Measurements from ENCODE around the gene RINT1. TPM values are rescaled to one million over a fixed set of nuclear protein-coding genes. Genes with fewer than 3 reads are reported as not detected.

Gene RINT1
- total and polyA plus RNA-seq, 2 of the 13 experiments (the other 11 are each of a cell fraction or from before 2014, with no cell fraction given) = 14.7 to 19.3 TPM

DNA sequence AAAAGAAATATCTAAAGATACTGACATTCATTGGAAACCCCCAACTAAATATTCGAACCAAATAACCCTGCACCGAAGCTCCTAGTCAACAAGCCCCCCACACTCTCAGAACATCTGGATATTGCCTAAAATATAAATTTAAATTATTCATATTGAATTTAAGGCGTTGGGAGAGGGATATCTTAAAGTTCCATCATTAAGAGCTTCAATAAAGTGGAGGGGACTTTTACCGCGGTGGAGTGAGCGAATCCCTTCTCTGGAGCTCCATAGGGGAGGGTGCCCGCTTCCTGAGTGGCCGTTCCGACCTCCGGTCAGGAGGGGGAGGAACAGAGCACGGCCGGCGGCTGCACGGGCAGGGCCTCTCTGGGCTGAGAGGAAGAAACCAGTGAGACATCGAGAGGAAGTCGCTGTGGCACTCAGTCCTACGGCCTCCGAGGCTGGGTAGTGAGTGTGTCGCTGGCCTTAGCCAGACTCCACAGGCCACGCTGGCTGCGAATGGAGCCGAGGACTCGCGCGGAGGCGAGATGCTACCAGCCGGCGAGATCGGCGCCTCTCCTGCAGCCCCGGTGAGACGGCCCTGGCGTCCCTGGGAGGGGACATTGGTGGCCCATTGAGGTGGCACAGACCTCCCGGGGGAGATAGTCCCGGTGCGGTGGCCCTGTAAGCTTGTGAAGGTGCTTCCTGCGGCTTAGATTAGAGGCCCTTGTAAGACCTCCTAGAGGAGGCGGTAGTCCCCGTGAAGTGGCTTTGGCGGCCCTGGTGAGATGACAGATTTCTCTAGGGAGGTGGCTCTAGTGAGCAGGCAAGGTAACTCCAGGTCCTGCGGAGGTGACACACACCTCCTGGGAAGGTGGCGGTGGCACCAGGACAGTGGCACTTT is at the start of gene RINT1 (continued):
- TF ChIP-seq, protein P1, sequence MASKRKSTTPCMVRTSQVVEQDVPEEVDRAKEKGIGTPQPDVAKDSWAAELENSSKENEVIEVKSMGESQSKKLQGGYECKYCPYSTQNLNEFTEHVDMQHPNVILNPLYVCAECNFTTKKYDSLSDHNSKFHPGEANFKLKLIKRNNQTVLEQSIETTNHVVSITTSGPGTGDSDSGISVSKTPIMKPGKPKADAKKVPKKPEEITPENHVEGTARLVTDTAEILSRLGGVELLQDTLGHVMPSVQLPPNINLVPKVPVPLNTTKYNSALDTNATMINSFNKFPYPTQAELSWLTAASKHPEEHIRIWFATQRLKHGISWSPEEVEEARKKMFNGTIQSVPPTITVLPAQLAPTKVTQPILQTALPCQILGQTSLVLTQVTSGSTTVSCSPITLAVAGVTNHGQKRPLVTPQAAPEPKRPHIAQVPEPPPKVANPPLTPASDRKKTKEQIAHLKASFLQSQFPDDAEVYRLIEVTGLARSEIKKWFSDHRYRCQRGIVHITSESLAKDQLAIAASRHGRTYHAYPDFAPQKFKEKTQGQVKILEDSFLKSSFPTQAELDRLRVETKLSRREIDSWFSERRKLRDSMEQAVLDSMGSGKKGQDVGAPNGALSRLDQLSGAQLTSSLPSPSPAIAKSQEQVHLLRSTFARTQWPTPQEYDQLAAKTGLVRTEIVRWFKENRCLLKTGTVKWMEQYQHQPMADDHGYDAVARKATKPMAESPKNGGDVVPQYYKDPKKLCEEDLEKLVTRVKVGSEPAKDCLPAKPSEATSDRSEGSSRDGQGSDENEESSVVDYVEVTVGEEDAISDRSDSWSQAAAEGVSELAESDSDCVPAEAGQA (IDR thresholded peaks at IDR 0.05; ENCODE audit: low read depth) = peak; percentile 66
- TF ChIP-seq, protein P1 (CRISPR knock-in tag; IDR thresholded peaks at IDR 0.05; ENCODE audit: borderline replicate concordance) = no peak
- TF ChIP-seq HIVEP1 (CRISPR knock-in tag; IDR thresholded peaks at IDR 0.05) = peak; percentile 22; the same call in 1 of the 2 replicates
- TF ChIP-seq, protein P2, sequence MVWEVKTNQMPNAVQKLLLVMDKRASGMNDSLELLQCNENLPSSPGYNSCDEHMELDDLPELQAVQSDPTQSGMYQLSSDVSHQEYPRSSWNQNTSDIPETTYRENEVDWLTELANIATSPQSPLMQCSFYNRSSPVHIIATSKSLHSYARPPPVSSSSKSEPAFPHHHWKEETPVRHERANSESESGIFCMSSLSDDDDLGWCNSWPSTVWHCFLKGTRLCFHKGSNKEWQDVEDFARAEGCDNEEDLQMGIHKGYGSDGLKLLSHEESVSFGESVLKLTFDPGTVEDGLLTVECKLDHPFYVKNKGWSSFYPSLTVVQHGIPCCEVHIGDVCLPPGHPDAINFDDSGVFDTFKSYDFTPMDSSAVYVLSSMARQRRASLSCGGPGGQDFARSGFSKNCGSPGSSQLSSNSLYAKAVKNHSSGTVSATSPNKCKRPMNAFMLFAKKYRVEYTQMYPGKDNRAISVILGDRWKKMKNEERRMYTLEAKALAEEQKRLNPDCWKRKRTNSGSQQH (CRISPR knock-in tag; IDR thresholded peaks at IDR 0.05; ENCODE audit: low read depth) = peak; percentile 66
- TF ChIP-seq FLYWCH1 (CRISPR knock-in tag; IDR thresholded peaks at IDR 0.05) = no peak
- TF ChIP-seq ZNF460 (CRISPR knock-in tag; IDR thresholded peaks at IDR 0.05; ENCODE audit: borderline replicate concordance) = no peak
- peak; percentile 68 for TF ChIP-seq NCOA2 (CRISPR knock-in tag; IDR thresholded peaks at IDR 0.05)
- no peak for TF ChIP-seq CHD2 (IDR thresholded peaks at IDR 0.05; ENCODE audit: low read depth, low read length)
- peak; percentile 95 for TF ChIP-seq KDM2A (CRISPR knock-in tag; IDR thresholded peaks at IDR 0.05; ENCODE audit: borderline replicate concordance, low read depth)
- TF ChIP-seq KMT2B (CRISPR knock-in tag; IDR thresholded peaks at IDR 0.05) = peak; percentile 96
- TF ChIP-seq YEATS4 (CRISPR knock-in tag; IDR thresholded peaks at IDR 0.05; ENCODE audit: borderline replicate concordance) = peak; percentile 91
- peak; percentile 87 for TF ChIP-seq CBX5 (CRISPR knock-in tag; IDR thresholded peaks at IDR 0.05; ENCODE audit: borderline replicate concordance)
- TF ChIP-seq ZBTB7B (CRISPR knock-in tag; IDR thresholded peaks at IDR 0.05) = peak; percentile 38; the same call in 1 of the 2 replicates
- TF ChIP-seq PRPF4 (IDR thresholded peaks at IDR 0.05; ENCODE audit: low read depth, low read length, poor library complexity, severe bottlenecking) = no peak
- TF ChIP-seq JDP2 (CRISPR knock-in tag; IDR thresholded peaks at IDR 0.05; ENCODE audit: borderline replicate concordance) = no peak
- TF ChIP-seq SAP130 (CRISPR knock-in tag; IDR thresholded peaks at IDR 0.05; ENCODE audit: low read depth) = peak; percentile 97
- peak; percentile 87; the same call in 1 of the 2 replicates for TF ChIP-seq SIN3A (IDR thresholded peaks at IDR 0.05; ENCODE audit: borderline replicate concordance, low read depth, low read length)
- TF ChIP-seq ZNF713 (CRISPR knock-in tag; IDR thresholded peaks at IDR 0.05) = 0 out of 2 replicates have a peak, but pooled peaks have one; percentile 71
- TF ChIP-seq EED (CRISPR knock-in tag; IDR thresholded peaks at IDR 0.05) = peak; percentile 95
- TF ChIP-seq SOX13 (IDR thresholded peaks at IDR 0.05) = no peak; the same call in 1 of the 2 replicates
- TF ChIP-seq SOX13 (CRISPR knock-in tag; conservative IDR thresholded peaks at IDR 0.05 in 1 of 2, IDR thresholded peaks at IDR 0.05 in 1 of 2) = peak in 1 of 2 experiments; percentile 56; a peak in 2 of 4 replicates
- TF ChIP-seq MXD4 (CRISPR knock-in tag; IDR thresholded peaks at IDR 0.05) = peak; percentile 82
